ENCODE measurements around the gene MYO3B. TPM values are rescaled to one million over a fixed set of nuclear protein-coding genes. Genes with fewer than 3 reads are reported as not detected.
A peak's percentile ranks its signal among the peaks of the same experiment; 100 is the strongest.

Gene MYO3B
- total RNA-seq, 2 donors from 2014 or later, result 5.2 to 10.9 TPM

DNA sequence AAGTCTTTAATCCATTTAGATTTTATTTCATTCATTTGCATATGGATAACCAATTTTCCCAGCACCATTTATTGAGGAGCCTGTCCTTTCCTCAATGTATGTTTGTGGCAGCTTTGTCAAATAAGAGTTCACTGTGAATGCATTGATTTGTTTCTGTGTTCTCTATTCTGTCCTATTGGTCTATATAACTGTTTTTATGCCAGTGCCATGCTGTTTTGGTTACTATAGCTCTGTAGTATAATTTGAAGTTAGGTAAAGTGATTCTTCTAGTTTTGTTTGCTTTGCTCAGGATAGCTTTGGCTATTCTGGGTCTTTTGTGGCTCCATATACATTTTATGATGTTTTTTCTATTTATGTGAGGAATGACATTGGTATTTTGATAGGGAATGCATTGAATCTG lies 7.4 kb downstream of the MYO3B start:
- H3K9ac ChIP-seq (ENCODE audit: extremely low read depth, low read length, poor library complexity, severe bottlenecking), result no peak overlapping the region
- peaks cover 33% of the 10 kb centered on the region for H3K9me3 Mint-ChIP-seq
- peaks cover 4% of the 10 kb centered on the region for H3K36me3 Mint-ChIP-seq (ENCODE audit: low read depth)
- H3K27me3 ChIP-seq (ENCODE audit: control insufficient read depth, insufficient read depth, low read length, poor library complexity, severe bottlenecking), result no peaks in the 10 kb centered on the region
- no peak overlapping the region for H3K4me3 Mint-ChIP-seq
- peaks cover 37% of the 10 kb centered on the region for H3K9me3 ChIP-seq (ENCODE audit: control insufficient read depth, low read length)
- DNase-seq, result no peak
- H3K27me3 Mint-ChIP-seq (ENCODE audit: insufficient read depth), result no peaks in the 10 kb centered on the region
- no peaks in the 10 kb centered on the region for H3K36me3 ChIP-seq (ENCODE audit: control insufficient read depth, insufficient read depth, low read length)
- H3K4me1 Mint-ChIP-seq, result peaks cover under 1% of the 10 kb centered on the region
- H3K4me1 ChIP-seq (ENCODE audit: control insufficient read depth, insufficient read depth, low read length), result no peaks in the 10 kb centered on the region
- TF ChIP-seq, protein P1, sequence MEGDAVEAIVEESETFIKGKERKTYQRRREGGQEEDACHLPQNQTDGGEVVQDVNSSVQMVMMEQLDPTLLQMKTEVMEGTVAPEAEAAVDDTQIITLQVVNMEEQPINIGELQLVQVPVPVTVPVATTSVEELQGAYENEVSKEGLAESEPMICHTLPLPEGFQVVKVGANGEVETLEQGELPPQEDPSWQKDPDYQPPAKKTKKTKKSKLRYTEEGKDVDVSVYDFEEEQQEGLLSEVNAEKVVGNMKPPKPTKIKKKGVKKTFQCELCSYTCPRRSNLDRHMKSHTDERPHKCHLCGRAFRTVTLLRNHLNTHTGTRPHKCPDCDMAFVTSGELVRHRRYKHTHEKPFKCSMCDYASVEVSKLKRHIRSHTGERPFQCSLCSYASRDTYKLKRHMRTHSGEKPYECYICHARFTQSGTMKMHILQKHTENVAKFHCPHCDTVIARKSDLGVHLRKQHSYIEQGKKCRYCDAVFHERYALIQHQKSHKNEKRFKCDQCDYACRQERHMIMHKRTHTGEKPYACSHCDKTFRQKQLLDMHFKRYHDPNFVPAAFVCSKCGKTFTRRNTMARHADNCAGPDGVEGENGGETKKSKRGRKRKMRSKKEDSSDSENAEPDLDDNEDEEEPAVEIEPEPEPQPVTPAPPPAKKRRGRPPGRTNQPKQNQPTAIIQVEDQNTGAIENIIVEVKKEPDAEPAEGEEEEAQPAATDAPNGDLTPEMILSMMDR (conservative IDR thresholded peaks at IDR 0.05), result no peak
- H3K27ac Mint-ChIP-seq, result no peak overlapping the region
- no peak overlapping the region for H3K27ac ChIP-seq (ENCODE audit: low read depth, low read length)
- peak overlapping the region; percentile 37 for H3K4me3 ChIP-seq (ENCODE audit: low read length)

DNA sequence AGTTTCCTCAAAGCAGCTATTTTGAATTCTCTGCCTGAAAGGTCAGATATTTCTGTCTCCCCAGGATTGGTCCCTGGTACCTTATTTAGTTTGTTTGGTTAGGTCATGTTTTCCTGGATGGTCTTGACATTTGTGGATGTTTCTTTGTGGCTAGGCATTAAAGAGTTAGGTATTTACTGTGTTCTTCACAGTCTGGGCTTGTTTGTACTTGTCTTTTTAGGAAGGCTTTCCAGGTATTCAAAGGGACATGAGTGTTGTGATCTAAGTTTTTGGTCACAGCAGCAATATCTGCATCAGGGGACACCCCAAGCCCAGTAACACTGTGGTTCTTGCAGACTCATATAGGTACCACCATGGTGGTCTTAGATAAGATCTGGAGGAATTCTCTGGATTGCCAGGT lies 11.8 kb downstream of the MYO3B start:
- DNase-seq, result no peak
- H3K27me3 Mint-ChIP-seq (ENCODE audit: insufficient read depth), result no peaks in the 10 kb centered on the region
- H3K4me3 Mint-ChIP-seq, result no peak overlapping the region
- Histone ChIP-seq H3K36me3 (ENCODE audit: control insufficient read depth, insufficient read depth, low read length) (no peaks in the 10 kb centered on the region), H3K4me1 (ENCODE audit: control insufficient read depth, insufficient read depth, low read length) (no peaks in the 10 kb centered on the region), H3K27ac (ENCODE audit: low read depth, low read length) (no peak overlapping the region), H3K4me3 (ENCODE audit: low read length) (no peak overlapping the region), H3K9ac (ENCODE audit: extremely low read depth, low read length, poor library complexity, severe bottlenecking) (no peak overlapping the region), H3K27me3 (ENCODE audit: control insufficient read depth, insufficient read depth, low read length, poor library complexity, severe bottlenecking) (no peaks in the 10 kb centered on the region), H3K9me3 (ENCODE audit: control insufficient read depth, low read length) (peaks cover 30% of the 10 kb centered on the region)
- H3K4me1 Mint-ChIP-seq, result no peaks in the 10 kb centered on the region
- TF ChIP-seq, protein P1 (conservative IDR thresholded peaks at IDR 0.05), result no peak
- peaks cover 5% of the 10 kb centered on the region for H3K36me3 Mint-ChIP-seq (ENCODE audit: low read depth)
- peaks cover 33% of the 10 kb centered on the region for H3K9me3 Mint-ChIP-seq
- H3K27ac Mint-ChIP-seq, result no peak overlapping the region

DNA sequence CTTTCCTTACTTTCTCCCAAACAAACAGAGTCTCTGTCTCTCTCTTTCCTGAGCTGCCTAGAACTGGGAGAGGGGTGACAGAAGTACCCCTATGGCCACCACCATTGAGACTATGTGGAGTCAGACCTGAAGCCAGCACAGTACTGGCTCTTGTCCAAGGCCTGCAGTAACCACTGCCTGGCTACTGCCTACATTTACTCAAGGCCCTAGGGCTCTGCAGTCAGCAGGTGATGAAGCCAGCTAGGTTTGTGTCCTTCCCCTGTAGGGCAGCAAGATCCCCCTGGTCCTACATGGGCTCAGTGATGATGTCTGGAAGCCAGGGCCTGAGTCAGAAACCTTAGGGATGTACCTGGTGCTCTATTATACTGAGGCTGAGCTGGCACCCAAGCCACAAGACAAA lies 12.2 kb downstream of the MYO3B start:
- H3K36me3 Mint-ChIP-seq (ENCODE audit: low read depth), result peaks cover 5% of the 10 kb centered on the region
- peaks cover 26% of the 10 kb centered on the region for H3K9me3 ChIP-seq (ENCODE audit: control insufficient read depth, low read length)
- TF ChIP-seq, protein P1 (conservative IDR thresholded peaks at IDR 0.05), result no peak

More for the DNA sequence above, 12.2 kb downstream of the MYO3B start:
- H3K27ac ChIP-seq (ENCODE audit: low read depth, low read length), result no peak overlapping the region
- H3K4me1 ChIP-seq (ENCODE audit: control insufficient read depth, insufficient read depth, low read length), result no peaks in the 10 kb centered on the region
- no peaks in the 10 kb centered on the region for H3K27me3 Mint-ChIP-seq (ENCODE audit: insufficient read depth)
- DNase-seq, result no peak
- H3K36me3 ChIP-seq (ENCODE audit: control insufficient read depth, insufficient read depth, low read length), result no peaks in the 10 kb centered on the region
- H3K4me1 Mint-ChIP-seq, result no peaks in the 10 kb centered on the region
- no peak overlapping the region for H3K4me3 ChIP-seq (ENCODE audit: low read length)
- H3K27me3 ChIP-seq (ENCODE audit: control insufficient read depth, insufficient read depth, low read length, poor library complexity, severe bottlenecking), result no peaks in the 10 kb centered on the region
- H3K9me3 Mint-ChIP-seq, result peaks cover 30% of the 10 kb centered on the region
- no peak overlapping the region for H3K9ac ChIP-seq (ENCODE audit: extremely low read depth, low read length, poor library complexity, severe bottlenecking)
- H3K4me3 Mint-ChIP-seq, result no peak overlapping the region
- no peak overlapping the region for H3K27ac Mint-ChIP-seq
